GM21737 (cell line): ENCODE results near the gene CFAP299.
"Not testable (repeated sequence)": the region's sequence is repeated elsewhere in the genome, so short reads cannot be mapped to it uniquely, and the experiment has no call there.

ENCODE experiments used
- ATAC-seq: cut with Tn5 transposase; IDR thresholded peaks from one replicate; pipeline ENCODE4 v1.9.1; 2021; ENCODE audit warnings: mild to moderate bottlenecking, moderate library complexity; ENCODE audit not compliant: unreplicated experiment

Gene CFAP299

GRCh38 chr4:80439294-80440061 lies 103.9 kb downstream of the CFAP299 start:
- not testable (repeated sequence) for ATAC-seq

DNA sequence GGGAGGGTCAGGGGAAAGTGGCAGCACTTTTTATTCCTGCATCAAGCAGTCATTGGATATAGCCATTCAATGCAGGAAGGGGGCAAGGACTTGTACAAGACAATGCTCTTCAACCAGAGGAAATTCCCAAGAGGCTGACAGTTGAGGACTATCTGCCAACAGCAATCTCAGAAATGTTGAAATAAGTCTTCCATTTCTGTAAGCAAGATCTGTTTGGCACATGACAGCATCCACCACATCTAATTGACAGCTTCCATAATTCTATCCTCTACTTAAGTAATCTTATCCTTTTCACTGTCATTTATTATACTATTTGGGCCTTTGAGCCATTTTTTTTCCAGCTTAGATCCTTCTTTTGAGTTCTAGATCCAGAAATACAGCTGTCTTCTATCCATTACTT lies 110.7 kb downstream of the CFAP299 start:
- no peak for ATAC-seq

- ATAC-seq, result no peak
These were observed 111.1 kb downstream of the CFAP299 start for GRCh38 chr4:80446664-80447063.

DNA sequence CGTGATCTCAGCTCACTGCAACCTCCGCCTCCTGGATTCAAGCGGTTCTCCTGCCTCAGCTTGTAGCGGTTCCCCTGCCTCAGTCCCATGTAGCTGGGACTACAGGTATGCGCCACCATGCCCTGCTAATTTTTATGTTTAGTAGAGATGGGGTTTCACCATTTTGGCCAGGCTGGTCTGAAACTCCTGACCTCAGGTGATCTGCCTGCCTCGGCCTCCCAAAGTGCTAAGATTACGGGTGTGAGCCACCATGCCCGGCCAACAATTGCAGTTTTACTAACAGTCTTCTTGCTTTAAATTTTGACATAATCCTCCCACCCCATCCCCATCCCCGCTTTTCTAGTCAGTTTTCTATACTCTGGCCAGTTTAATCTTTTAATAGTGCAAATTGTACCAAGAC lies 112.0 kb downstream of the CFAP299 start:
- no peak for ATAC-seq

- no peak for ATAC-seq
These were observed 112.5 kb downstream of the CFAP299 start for GRCh38 chr4:80448056-80448455.

- ATAC-seq, result no peak
These were observed 116.5 kb downstream of the CFAP299 start for GRCh38 chr4:80452055-80452454.

- ATAC-seq, result no peak
These were observed 117.2 kb downstream of the CFAP299 start for GRCh38 chr4:80452768-80453167.

DNA sequence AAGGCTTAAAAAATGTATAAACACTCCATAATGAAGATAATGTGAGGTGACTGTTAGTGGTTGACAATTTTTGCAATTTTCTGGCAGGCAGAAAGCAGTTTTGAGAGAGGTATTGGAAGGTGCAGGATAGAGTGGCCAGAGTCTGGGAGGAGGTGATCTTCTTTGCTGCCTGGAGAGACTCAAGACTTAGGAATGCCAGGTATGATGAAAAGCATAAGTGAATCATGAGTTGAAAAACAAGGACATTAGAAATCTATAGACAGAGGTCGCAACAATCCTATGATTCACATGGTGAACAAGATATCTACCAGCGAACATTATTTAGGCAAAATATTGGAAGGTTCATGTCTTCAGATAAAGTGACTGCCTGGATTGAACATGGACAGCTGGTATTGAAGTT lies 118.5 kb downstream of the CFAP299 start:
- no peak for ATAC-seq

DNA sequence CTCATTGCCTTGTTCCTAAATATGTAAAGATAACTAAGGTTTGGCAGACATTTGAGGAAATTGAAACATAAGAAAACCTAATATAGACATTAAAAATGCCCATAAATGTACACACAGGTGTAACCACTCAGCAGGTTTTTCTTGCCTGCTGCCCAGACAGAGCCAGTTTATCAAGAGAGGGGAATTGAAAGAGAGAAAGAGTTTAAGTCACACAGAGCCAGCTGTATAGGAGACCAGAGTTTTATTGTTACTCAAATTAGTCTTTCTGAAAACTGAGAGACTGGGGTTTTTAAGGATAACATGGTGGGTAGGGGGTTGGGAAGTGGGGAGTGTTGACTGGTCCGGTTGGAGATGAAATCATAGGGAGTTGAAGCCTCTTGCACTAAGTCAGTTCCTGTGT lies 119.0 kb downstream of the CFAP299 start:
- no peak for ATAC-seq

DNA sequence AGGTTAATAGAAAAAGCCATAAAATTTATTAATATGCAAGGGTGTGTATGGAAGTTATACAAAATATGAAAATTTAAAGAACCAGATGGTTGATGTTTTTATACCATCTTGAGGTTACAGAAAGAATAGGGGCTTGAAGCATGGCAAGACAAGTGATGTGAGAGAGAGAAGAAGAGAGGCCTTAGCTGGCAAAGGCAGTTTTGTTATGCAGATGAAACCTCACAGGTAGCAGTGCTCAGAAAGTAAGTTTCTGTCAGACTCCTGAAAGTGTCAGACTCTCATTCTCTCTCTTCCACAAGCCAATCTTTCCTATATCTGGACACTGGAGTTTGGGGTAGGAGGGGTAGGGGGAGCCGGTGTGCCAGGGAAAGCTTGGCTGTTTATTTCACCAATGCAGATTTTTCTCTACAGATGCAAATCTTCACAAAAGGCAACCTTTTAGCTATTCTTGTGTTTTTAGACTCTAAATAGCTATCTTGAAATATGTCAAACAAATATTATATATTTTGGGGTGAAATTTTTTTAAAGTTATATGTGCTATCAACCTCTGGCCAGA lies 124.5 kb downstream of the CFAP299 start:
- ATAC-seq, result no peak

DNA sequence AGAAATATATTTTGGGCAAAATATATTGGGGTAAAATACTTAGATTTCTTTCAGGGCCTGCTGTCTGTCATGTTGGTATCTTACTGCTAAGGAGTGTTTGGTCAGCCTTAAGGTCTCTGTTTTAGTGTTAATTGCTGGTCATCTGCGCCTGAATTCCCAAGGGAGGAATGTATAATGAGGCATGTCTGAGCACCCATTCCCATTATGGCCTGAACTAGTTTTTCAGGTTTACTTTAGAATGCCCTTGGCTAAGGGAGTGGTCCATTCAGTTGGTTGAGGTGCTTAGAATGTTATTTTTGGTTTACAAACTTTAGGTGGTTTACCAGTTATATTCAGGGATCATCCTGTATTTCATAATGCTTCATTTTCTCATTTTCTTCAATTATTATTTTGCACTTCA lies 125.9 kb downstream of the CFAP299 start:
- no peak for ATAC-seq

GRCh38 chr4:80462621-80463091 lies 127.1 kb downstream of the CFAP299 start:
- no peak for ATAC-seq

DNA sequence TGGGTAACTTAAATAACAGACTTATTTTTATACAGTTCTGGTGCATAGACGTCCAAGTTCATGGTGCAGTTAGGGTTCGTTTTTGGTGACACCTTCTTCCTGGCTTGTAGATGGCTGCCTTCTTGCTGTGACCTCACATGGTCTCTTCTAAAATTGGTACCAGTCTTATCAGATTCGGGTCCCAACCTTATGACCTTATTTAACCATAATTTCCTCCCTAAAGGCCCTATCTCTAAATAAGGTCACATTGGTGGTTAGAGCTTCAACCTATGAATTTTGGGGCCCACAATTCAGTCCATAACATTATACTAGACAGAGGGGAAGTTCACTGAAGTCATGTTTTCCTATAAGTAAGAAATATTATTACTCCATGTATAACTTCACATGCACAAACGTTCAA lies 128.0 kb downstream of the CFAP299 start:
- ATAC-seq, result no peak

- ATAC-seq, result no peak
These were observed 129.7 kb downstream of the CFAP299 start for GRCh38 chr4:80465238-80465637.

DNA sequence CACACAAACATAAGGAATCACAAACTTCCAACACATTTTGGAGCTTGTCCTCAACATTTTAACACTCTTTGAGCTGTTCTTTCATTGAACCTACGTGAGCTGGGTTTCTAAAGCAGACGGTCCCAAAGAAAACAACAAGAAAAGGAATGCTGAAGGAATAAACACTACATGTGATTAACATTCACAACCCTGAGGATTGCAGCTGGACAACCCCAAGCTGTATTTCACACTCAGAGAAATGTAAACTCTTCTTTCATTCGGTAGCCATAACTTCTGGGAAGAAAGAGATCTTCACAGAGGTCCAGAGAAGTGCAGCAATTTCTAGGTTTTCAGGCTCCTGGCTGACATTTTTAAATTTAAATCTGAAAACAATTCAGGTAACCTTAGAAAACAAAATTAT lies 130.2 kb downstream of the CFAP299 start:
- ATAC-seq, result no peak

- ATAC-seq, result no peak
These were observed 131.1 kb downstream of the CFAP299 start for GRCh38 chr4:80466618-80467017.

DNA sequence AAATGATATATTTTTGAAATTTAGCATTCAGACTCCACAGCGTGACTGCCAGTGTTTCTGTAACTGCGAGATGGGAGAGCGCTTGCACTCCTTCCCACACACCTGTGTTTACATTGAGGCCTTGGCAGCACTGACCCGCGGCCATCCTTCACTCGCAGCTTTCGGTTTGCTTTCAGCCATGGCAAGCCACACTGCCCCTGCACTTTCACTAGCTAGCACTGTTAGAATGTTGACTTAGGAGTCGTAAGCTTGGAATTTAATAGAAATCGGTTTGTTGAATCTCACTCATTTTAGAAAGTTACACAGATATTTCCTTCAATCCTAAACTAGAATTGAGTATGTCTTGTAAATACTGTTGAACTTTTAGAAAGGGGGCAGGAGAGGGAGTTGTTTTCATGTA lies 136.2 kb downstream of the CFAP299 start:
- ATAC-seq, result no peak

DNA sequence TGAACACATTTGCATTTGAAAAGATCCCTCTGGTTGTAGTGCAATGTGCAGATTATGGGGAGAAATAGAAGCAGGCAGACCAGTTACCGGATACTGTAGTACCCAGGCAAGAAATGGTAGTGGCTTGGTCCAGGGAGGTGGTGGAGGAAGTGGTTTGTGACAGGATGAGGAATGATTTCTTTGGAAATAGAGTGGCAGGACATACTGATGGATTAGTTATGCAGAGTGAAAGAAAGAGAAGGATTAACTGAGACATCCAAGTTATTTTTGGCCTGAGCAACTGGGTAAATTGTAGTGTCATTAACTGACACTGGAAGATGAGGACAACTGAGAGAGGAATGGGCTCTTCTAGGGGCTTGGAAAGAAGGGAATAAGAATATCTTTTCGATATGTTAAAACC lies 139.7 kb downstream of the CFAP299 start:
- no peak for ATAC-seq

- ATAC-seq, result no peak
These were observed 140.3 kb downstream of the CFAP299 start for GRCh38 chr4:80475798-80476197.

- ATAC-seq, result no peak
These were observed 149.2 kb downstream of the CFAP299 start for GRCh38 chr4:80484712-80485111.

GRCh38 chr4:80486603-80487002 lies 151.1 kb downstream of the CFAP299 start:
- no peak for ATAC-seq

- peak; percentile 68 for ATAC-seq
These were observed 154.3 kb downstream of the CFAP299 start for GRCh38 chr4:80489798-80490197.

- ATAC-seq, result no peak
These were observed 157.2 kb downstream of the CFAP299 start for GRCh38 chr4:80492761-80493160.
